ENCODE results near the gene UBE2F.

GRCh38 chr2:237934186-237934585 is 32.6 kb upstream of the UBE2F start:
- TF ChIP-seq MAFG (CRISPR knock-in tag; IDR thresholded peaks at IDR 0.05) (no peak), LRRFIP1 (CRISPR knock-in tag; conservative IDR thresholded peaks at IDR 0.05) (no peak), CTCF (CRISPR knock-in tag; IDR thresholded peaks at IDR 0.05) (no peak), HMGXB4 (CRISPR knock-in tag; IDR thresholded peaks at IDR 0.05; ENCODE audit: borderline replicate concordance in 1 of 2, low read depth in 1 of 2) (no peak), FOXA1 (IDR thresholded peaks at IDR 0.05) (no peak), FOXA1 (CRISPR knock-in tag; IDR thresholded peaks at IDR 0.05) (no peak), CREB3 (CRISPR knock-in tag; IDR thresholded peaks at IDR 0.05) (no peak), FOXA3 (CRISPR knock-in tag; IDR thresholded peaks at IDR 0.05) (no peak), ATF3 (CRISPR knock-in tag; IDR thresholded peaks at IDR 0.05) (no peak), BHLHE40 (IDR thresholded peaks at IDR 0.05; ENCODE audit: low read length) (no peak), HCFC1 (IDR thresholded peaks at IDR 0.05; ENCODE audit: low read depth, low read length) (no peak), MTA3 (CRISPR knock-in tag; IDR thresholded peaks at IDR 0.05) (no peak), REPIN1 (CRISPR knock-in tag; IDR thresholded peaks at IDR 0.05; ENCODE audit: borderline replicate concordance, low read depth) (no peak)
